ENCODE results near the gene GUCY2F.

GUCY2F gene

GRCh38 chrX:109360301-109360700 is 121.6 kb downstream of the GUCY2F start:
- no peak overlapping the region for H3K27ac ChIP-seq
- in situ Hi-C loops (cut with HindIII; ENCODE audit: low pct_ligation_motif_present, low sequenced_read_pairs): no loop called here
- no peaks in the 10 kb centered on the region for H3K27me3 ChIP-seq (replicated peaks)
- no peaks in the 10 kb centered on the region for H3K36me3 ChIP-seq (replicated peaks)
- no peak overlapping the region for H3K4me3 ChIP-seq (ENCODE audit: low read depth, low read length)
- DNase-seq: peak; percentile 57
- TF ChIP-seq, protein P1, sequence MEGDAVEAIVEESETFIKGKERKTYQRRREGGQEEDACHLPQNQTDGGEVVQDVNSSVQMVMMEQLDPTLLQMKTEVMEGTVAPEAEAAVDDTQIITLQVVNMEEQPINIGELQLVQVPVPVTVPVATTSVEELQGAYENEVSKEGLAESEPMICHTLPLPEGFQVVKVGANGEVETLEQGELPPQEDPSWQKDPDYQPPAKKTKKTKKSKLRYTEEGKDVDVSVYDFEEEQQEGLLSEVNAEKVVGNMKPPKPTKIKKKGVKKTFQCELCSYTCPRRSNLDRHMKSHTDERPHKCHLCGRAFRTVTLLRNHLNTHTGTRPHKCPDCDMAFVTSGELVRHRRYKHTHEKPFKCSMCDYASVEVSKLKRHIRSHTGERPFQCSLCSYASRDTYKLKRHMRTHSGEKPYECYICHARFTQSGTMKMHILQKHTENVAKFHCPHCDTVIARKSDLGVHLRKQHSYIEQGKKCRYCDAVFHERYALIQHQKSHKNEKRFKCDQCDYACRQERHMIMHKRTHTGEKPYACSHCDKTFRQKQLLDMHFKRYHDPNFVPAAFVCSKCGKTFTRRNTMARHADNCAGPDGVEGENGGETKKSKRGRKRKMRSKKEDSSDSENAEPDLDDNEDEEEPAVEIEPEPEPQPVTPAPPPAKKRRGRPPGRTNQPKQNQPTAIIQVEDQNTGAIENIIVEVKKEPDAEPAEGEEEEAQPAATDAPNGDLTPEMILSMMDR (IDR thresholded peaks at IDR 0.05; ENCODE audit: low read depth, low read length, missing control alignments): no peak

DNA sequence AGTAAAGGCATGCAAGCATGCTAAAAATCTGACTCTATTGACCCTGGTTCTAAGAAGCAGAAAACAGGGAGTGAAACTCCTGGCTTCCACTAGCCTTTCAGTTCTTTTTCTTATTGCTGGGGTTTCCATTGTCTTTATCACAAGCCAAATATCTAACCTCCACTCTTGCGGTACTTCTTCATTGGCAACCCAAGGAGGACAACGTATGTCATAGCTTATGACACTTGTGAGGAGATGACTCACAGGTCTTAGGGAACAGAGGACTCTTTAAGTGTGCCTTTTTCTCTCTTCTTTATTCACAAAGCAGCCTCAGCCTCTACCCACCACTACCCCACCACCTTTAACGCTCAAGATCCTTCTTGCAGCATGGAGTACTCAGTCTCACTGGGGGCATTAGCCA is 124.2 kb downstream of the GUCY2F start:
- DNase-seq: no peak
- in situ Hi-C loops (cut with HindIII; ENCODE audit: low pct_ligation_motif_present, low sequenced_read_pairs): no loop called here
- TF ChIP-seq, protein P1 (IDR thresholded peaks at IDR 0.05; ENCODE audit: low read depth, low read length, missing control alignments): no peak
- no peak overlapping the region for H3K27ac ChIP-seq
- no peaks in the 10 kb centered on the region for H3K36me3 ChIP-seq (replicated peaks)
- H3K27me3 ChIP-seq (replicated peaks): no peaks in the 10 kb centered on the region
- no peak overlapping the region for H3K4me3 ChIP-seq (ENCODE audit: low read depth, low read length)

DNA sequence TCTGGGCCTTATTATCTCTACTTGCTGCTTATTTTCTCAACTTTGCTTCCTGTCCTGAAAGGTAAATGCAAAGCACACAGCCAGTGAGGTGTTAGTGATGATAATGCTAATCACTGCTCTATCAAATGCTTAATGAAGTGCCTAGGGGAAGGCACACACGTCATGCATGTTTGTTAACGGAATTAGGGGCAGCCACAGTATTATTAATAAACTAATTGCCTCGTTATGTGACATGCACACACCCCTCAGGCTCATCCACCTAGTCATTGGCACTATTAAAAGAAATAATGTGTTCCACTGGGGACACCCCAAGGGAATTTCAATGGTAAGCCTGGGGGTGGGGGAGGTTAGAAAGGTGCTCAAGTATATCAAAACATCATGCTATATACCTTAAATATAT is 125.2 kb downstream of the GUCY2F start:
- Histone ChIP-seq H3K36me3 (replicated peaks) (no peaks in the 10 kb centered on the region), H3K4me3 (ENCODE audit: low read depth, low read length) (no peak overlapping the region), H3K27me3 (replicated peaks) (no peaks in the 10 kb centered on the region), H3K27ac (no peak overlapping the region)
- TF ChIP-seq, protein P1 (IDR thresholded peaks at IDR 0.05; ENCODE audit: low read depth, low read length, missing control alignments): no peak
- DNase-seq: no peak
- in situ Hi-C loops (cut with HindIII; ENCODE audit: low pct_ligation_motif_present, low sequenced_read_pairs): no loop called here

DNA sequence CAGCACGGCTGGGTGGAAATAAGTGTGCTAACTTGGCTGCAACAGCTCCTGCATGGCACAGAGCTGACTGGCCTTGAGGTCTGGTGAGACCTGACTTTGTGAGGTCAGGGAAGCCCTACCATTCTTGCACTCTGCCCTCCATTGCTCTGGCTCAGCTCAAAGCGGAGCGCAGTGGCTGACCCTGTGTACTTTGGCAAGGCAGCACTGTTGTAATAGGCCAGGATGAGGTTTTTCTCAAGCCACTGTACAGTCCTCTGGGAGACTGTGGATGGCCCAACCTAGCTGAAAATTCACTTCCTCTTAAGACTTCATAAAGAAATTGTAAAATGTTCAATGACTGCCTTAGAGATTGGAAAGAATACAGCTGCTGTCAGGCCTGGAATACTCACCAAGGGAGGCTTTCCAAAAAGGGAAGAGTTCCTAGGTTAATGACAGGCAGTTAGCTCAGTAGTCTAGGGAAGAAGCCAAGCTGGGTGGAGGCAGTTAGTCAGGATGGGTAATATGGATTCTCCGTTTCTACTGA is 129.8 kb downstream of the GUCY2F start:
- Histone ChIP-seq H3K36me3 (replicated peaks) (no peaks in the 10 kb centered on the region), H3K27ac (no peak overlapping the region), H3K4me3 (ENCODE audit: low read depth, low read length) (no peak overlapping the region), H3K27me3 (replicated peaks) (no peaks in the 10 kb centered on the region)
- in situ Hi-C loops (cut with HindIII; ENCODE audit: low pct_ligation_motif_present, low sequenced_read_pairs): no loop called here
- TF ChIP-seq, protein P1 (IDR thresholded peaks at IDR 0.05; ENCODE audit: low read depth, low read length, missing control alignments): no peak
- DNase-seq: peak; percentile 15

GRCh38 chrX:109351557-109351956 is 130.3 kb downstream of the GUCY2F start:
- in situ Hi-C loops (cut with HindIII; ENCODE audit: low pct_ligation_motif_present, low sequenced_read_pairs): no loop called here
- H3K27ac ChIP-seq: no peak overlapping the region
- H3K36me3 ChIP-seq (replicated peaks): no peaks in the 10 kb centered on the region
- DNase-seq: no peak
- TF ChIP-seq, protein P1 (IDR thresholded peaks at IDR 0.05; ENCODE audit: low read depth, low read length, missing control alignments): no peak
- H3K4me3 ChIP-seq (ENCODE audit: low read depth, low read length): no peak overlapping the region
- H3K27me3 ChIP-seq (replicated peaks): no peaks in the 10 kb centered on the region

DNA sequence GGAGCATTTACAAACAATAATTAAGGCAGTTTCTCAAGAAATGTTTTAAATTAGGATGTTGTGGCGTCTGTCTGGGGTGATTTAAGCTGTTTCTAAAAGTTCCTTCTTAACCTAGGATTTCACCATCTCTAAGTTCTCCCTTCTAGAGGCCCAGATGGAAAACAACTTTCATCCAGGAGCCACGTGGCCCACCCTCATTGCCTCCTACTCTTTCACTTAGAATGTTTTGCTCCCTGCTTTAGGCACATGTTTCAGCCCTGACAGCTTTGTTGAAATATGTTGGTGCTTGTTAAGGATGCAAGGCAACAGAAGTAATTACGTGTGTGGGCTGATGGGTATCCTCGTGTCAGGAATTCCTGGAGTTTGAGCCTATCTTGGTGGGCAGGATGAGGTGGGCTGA is 131.3 kb downstream of the GUCY2F start:
- DNase-seq: no peak
- Histone ChIP-seq H3K27me3 (replicated peaks) (no peaks in the 10 kb centered on the region), H3K4me3 (ENCODE audit: low read depth, low read length) (no peak overlapping the region), H3K27ac (no peak overlapping the region), H3K36me3 (replicated peaks) (no peaks in the 10 kb centered on the region)
- in situ Hi-C loops (cut with HindIII; ENCODE audit: low pct_ligation_motif_present, low sequenced_read_pairs): no loop called here
- TF ChIP-seq, protein P1 (IDR thresholded peaks at IDR 0.05; ENCODE audit: low read depth, low read length, missing control alignments): no peak

Measured in brain microvascular endothelial cell (primary cell).